Activated CD8-positive, alpha-beta T cell treated with anti-CD3 and anti-CD28 coated beads, Interleukin-2, amount 10 ng/mL, durations not matched to agents 7 days and 5 days (primary cell): ENCODE data around the gene OR2AG1. TPM values are rescaled to one million over a fixed set of nuclear protein-coding genes. Genes with fewer than 3 reads are reported as not detected.
"Not testable (repeated sequence)": the region's sequence is repeated elsewhere in the genome, so short reads cannot be mapped to it uniquely, and the experiment has no call there.

Experiments used
- ATAC-seq: fragments of 150-1000 bp; cut with Tn5 transposase; one replicate; pipeline ENCODE4 v1.10.0; 2021; ENCODE audit warnings: moderate library complexity
- CTCF ChIA-PET: fragments of 350-600 bp; sonication (Branson Sonifier 250); formaldehyde crosslinking; loops from one replicate; lab custom pipeline; 2021; ENCODE audit warnings: antibody characterized with exemption; lab: Charles Lee
- POLR2A ChIA-PET: fragments of 350-600 bp; sonication (Branson Sonifier 250); formaldehyde crosslinking; loops from one replicate; lab custom pipeline; 2021; ENCODE audit warnings: antibody characterized with exemption; lab: Charles Lee
- DNase-seq: peaks from one replicate; pipeline ENCODE4 v3.0.0-alpha.2; 2020
- H3K27ac Mint-ChIP-seq: one replicate; pipeline ENCODE4 v1.8.0; 2021; ENCODE audit warnings: mild to moderate bottlenecking, mixed read lengths
- H3K27me3 Mint-ChIP-seq: one replicate; pipeline ENCODE4 v1.8.0; 2021; ENCODE audit warnings: low read depth, mixed read lengths
- H3K36me3 Mint-ChIP-seq: one replicate; pipeline ENCODE4 v1.8.0; 2021; ENCODE audit warnings: low read depth, mixed read lengths
- H3K4me1 Mint-ChIP-seq: one replicate; pipeline ENCODE4 v1.8.0; 2021; ENCODE audit warnings: low read depth, mixed read lengths
- H3K4me3 Mint-ChIP-seq: one replicate; pipeline ENCODE4 v1.8.0; 2021; ENCODE audit warnings: mild to moderate bottlenecking, mixed read lengths
- H3K9me3 Mint-ChIP-seq: one replicate; pipeline ENCODE4 v1.8.0; 2022; ENCODE audit warnings: mixed read lengths; ENCODE audit not compliant: insufficient read depth
- total RNA-seq, 2 experiments: library from RNA; stranded (reverse); gene quantifications; one replicate each; pipeline ENCODE4 v1.2.3, GENCODE V29; 2021

OR2AG1 gene
- total RNA-seq, 2 experiments from 2014 or later, result not detected

GRCh38 chr11:6794639-6795038, 11.8 kb downstream of the OR2AG1 start:
- POLR2A ChIA-PET, result no interaction called here
- Mint-ChIP-seq H3K36me3 (no peaks in the 10 kb centered on the region), H3K27me3 (peaks cover 6% of the 10 kb centered on the region), H3K4me3 (no peak overlapping the region), H3K27ac (no peak overlapping the region), H3K9me3 (no peaks in the 10 kb centered on the region), H3K4me1 (no peaks in the 10 kb centered on the region)
- ATAC-seq (no peak), DNase-seq (no peak)
- CTCF ChIA-PET, result interaction anchor here (1.5 kb wide), 1 partner anchor 18 kb away, joined by 7 read pairs; no protein-coding TSS in a partner anchor

- ChIA-PET POLR2A (no interaction called here), CTCF (no interaction called here)
- no peaks in the 10 kb centered on the region for H3K4me1 Mint-ChIP-seq
- DNase-seq (no peak), ATAC-seq (no peak)
- H3K27ac Mint-ChIP-seq, result no peak within 1 kb of the TSS
- no peaks in the 10 kb centered on the region for H3K36me3 Mint-ChIP-seq
- no peak within 1 kb of the TSS for H3K4me3 Mint-ChIP-seq
- no peaks in the 10 kb centered on the region for H3K9me3 Mint-ChIP-seq
- peaks cover 8% of the 10 kb centered on the region for H3K27me3 Mint-ChIP-seq
Measured at GRCh38 chr11:6799402-6799801, 16.6 kb downstream of the OR2AG1 start, which contains the start of gene OR6A2. Gene OR6A2 (minus strand): TSS chr11:6799689. CDS start chr11:6795708, 3,981 bp downstream.

- H3K4me1 Mint-ChIP-seq, ATAC-seq, H3K9me3 Mint-ChIP-seq, H3K27ac Mint-ChIP-seq, H3K36me3 Mint-ChIP-seq, DNase-seq, H3K4me3 Mint-ChIP-seq, POLR2A ChIA-PET: not testable (repeated sequence)
- peaks cover 13% of the 10 kb centered on the region for H3K27me3 Mint-ChIP-seq
- CTCF ChIA-PET, result interaction anchor here (2.2 kb wide), 1 partner anchor 11 kb away, joined by 9 read pairs; no protein-coding TSS in a partner anchor
Measured at GRCh38 chr11:6801075-6801474, 18.3 kb downstream of the OR2AG1 start.

GRCh38 chr11:6812390-6813005, 29.7 kb downstream of the OR2AG1 start:
- ATAC-seq (peak; percentile 74), DNase-seq (peak; percentile 47)
- Mint-ChIP-seq H3K27ac (no peak overlapping the region), H3K4me3 (no peak overlapping the region), H3K27me3 (peaks cover 22% of the 10 kb centered on the region), H3K9me3 (no peaks in the 10 kb centered on the region), H3K36me3 (no peaks in the 10 kb centered on the region), H3K4me1 (no peaks in the 10 kb centered on the region)
- ChIA-PET CTCF (interaction anchor here (0.5 to 1.8 kb wide), 28 partner anchors 9 to 467 kb away, joined by 3 to 12 read pairs (median 4); partner anchors contain the start of genes OR10A2, OR2AG1 and OR2AG2), POLR2A (interaction anchor here (0.6 kb wide), 1 partner anchor 406 kb away, joined by 3 read pairs; no protein-coding TSS in a partner anchor)

- DNase-seq (no peak), ATAC-seq (no peak)
- no peaks in the 10 kb centered on the region for H3K4me1 Mint-ChIP-seq
- no peak overlapping the region for H3K27ac Mint-ChIP-seq
- H3K9me3 Mint-ChIP-seq, result no peaks in the 10 kb centered on the region
- H3K27me3 Mint-ChIP-seq, result peaks cover 14% of the 10 kb centered on the region
- CTCF ChIA-PET, result interaction anchor here (1.8 kb wide), 1 partner anchor 19 kb away, joined by 7 read pairs; no protein-coding TSS in a partner anchor
- no peak overlapping the region for H3K4me3 Mint-ChIP-seq
- H3K36me3 Mint-ChIP-seq, result no peaks in the 10 kb centered on the region
- POLR2A ChIA-PET, result no interaction called here
Measured at GRCh38 chr11:6813656-6814055, 30.8 kb downstream of the OR2AG1 start.

GRCh38 chr11:6817694-6818093, 34.9 kb downstream of the OR2AG1 start:
- DNase-seq (no peak), ATAC-seq (no peak)
- Mint-ChIP-seq H3K27ac (no peak overlapping the region), H3K36me3 (no peaks in the 10 kb centered on the region), H3K4me1 (no peaks in the 10 kb centered on the region), H3K4me3 (no peak overlapping the region), H3K9me3 (no peaks in the 10 kb centered on the region), H3K27me3 (peaks cover 13% of the 10 kb centered on the region)
- ChIA-PET CTCF (no interaction called here), POLR2A (no interaction called here)

- no peaks in the 10 kb centered on the region for H3K9me3 Mint-ChIP-seq
- no peak overlapping the region for H3K27ac Mint-ChIP-seq
- ATAC-seq, result no peak
- H3K4me1 Mint-ChIP-seq, result no peaks in the 10 kb centered on the region
- DNase-seq, result no peak
- H3K4me3 Mint-ChIP-seq, result no peak overlapping the region
- H3K27me3 Mint-ChIP-seq, result peaks cover 9% of the 10 kb centered on the region
- ChIA-PET POLR2A (no interaction called here), CTCF (no interaction called here)
- no peaks in the 10 kb centered on the region for H3K36me3 Mint-ChIP-seq
Measured at GRCh38 chr11:6818967-6819366, 36.1 kb downstream of the OR2AG1 start.

- DNase-seq, result no peak
- Mint-ChIP-seq H3K4me3 (no peak overlapping the region), H3K36me3 (no peaks in the 10 kb centered on the region), H3K9me3 (no peaks in the 10 kb centered on the region), H3K27me3 (peaks cover 9% of the 10 kb centered on the region), H3K27ac (no peak overlapping the region), H3K4me1 (no peaks in the 10 kb centered on the region)
- no peak for ATAC-seq
- POLR2A ChIA-PET, result no interaction called here
- CTCF ChIA-PET, result interaction anchor here (1.3 to 2.6 kb wide), 2 partner anchors 12 to 86 kb away, joined by 3 to 12 read pairs; no protein-coding TSS in a partner anchor
Measured at GRCh38 chr11:6824136-6824823, 41.5 kb downstream of the OR2AG1 start.

GRCh38 chr11:6825231-6825744, 42.5 kb downstream of the OR2AG1 start:
- ChIA-PET POLR2A (no interaction called here), CTCF (no interaction called here)
- H3K4me3 Mint-ChIP-seq, result no peak overlapping the region
- no peaks in the 10 kb centered on the region for H3K4me1 Mint-ChIP-seq
- no peaks in the 10 kb centered on the region for H3K9me3 Mint-ChIP-seq
- no peak overlapping the region for H3K27ac Mint-ChIP-seq
- no peaks in the 10 kb centered on the region for H3K36me3 Mint-ChIP-seq
- DNase-seq (no peak), ATAC-seq (no peak)
- H3K27me3 Mint-ChIP-seq, result peaks cover 6% of the 10 kb centered on the region

GRCh38 chr11:6828103-6828502, 45.3 kb downstream of the OR2AG1 start:
- ChIA-PET POLR2A (no interaction called here), CTCF (no interaction called here)
- ATAC-seq (no peak), DNase-seq (no peak)
- H3K9me3 Mint-ChIP-seq, result no peaks in the 10 kb centered on the region
- H3K27me3 Mint-ChIP-seq, result no peaks in the 10 kb centered on the region
- no peak overlapping the region for H3K4me3 Mint-ChIP-seq
- no peak overlapping the region for H3K27ac Mint-ChIP-seq
- no peaks in the 10 kb centered on the region for H3K36me3 Mint-ChIP-seq
- H3K4me1 Mint-ChIP-seq, result no peaks in the 10 kb centered on the region

- ChIA-PET CTCF (interaction anchor here (1.9 kb wide), 1 partner anchor 21 kb away, joined by 9 read pairs; no protein-coding TSS in a partner anchor), POLR2A (no interaction called here)
- Mint-ChIP-seq H3K4me3 (no peak overlapping the region), H3K27me3 (peaks cover 2% of the 10 kb centered on the region), H3K27ac (no peak overlapping the region), H3K36me3 (no peaks in the 10 kb centered on the region), H3K4me1 (no peaks in the 10 kb centered on the region), H3K9me3 (no peaks in the 10 kb centered on the region)
- DNase-seq, result no peak
- ATAC-seq, result no peak
Measured at GRCh38 chr11:6833356-6833755, 50.5 kb downstream of the OR2AG1 start.

GRCh38 chr11:6834021-6834420, 51.2 kb downstream of the OR2AG1 start:
- Mint-ChIP-seq H3K27me3 (peaks cover 2% of the 10 kb centered on the region), H3K9me3 (no peaks in the 10 kb centered on the region), H3K4me1 (no peaks in the 10 kb centered on the region), H3K4me3 (no peak overlapping the region), H3K36me3 (no peaks in the 10 kb centered on the region), H3K27ac (no peak overlapping the region)
- DNase-seq (no peak), ATAC-seq (no peak)
- ChIA-PET POLR2A (no interaction called here), CTCF (interaction anchor here (1.9 kb wide), 1 partner anchor 22 kb away, joined by 9 read pairs; no protein-coding TSS in a partner anchor)
